Lower leg skin (tissue), 4 donors: ENCODE data around the gene DMRT2. TPM values are rescaled to one million over a fixed set of nuclear protein-coding genes. Genes with fewer than 3 reads are reported as not detected.
A peak's percentile ranks its signal among the peaks of the same experiment; 100 is the strongest.

Experiments
- DNase-seq, 2 donors: peaks; one replicate each; pipeline ENCODE4 v3.0.0-alpha.2; 2019; ENCODE audit warnings: low spot score in 2 of 2
- H3K4me3 ChIP-seq: fragments of 200-600 bp; sonication (generic); 2 replicates; pipeline ENCODE4 v1.5.1; 2017; ENCODE audit warnings: mild to moderate bottlenecking, low read depth; ENCODE audit not compliant: poor library complexity, severe bottlenecking
- POLR2A ChIP-seq, 2 donors: fragments of 450-650 bp; IDR thresholded peaks; one replicate each; pipeline ENCODE4 v1.6.1; 2016 to 2017; ENCODE audit warnings: antibody characterized with exemption in 2 of 2, mild to moderate bottlenecking in 1 of 2, moderate library complexity in 1 of 2
- WGBS, 2 donors: methylation state at CpG; one replicate each; pipeline ENCODE4 v1.1.5; 2018; 5-methylcytosine and 5-hydroxymethylcytosine counted together
- intact Hi-C: fragments of 100-400 bp; cut with DNase I; formaldehyde crosslinking; loops from one replicate; pipeline ENCODE4 v1.15.0; 2023; ENCODE audit warnings: low total_unique reads
- total RNA-seq, 4 donors: library from RNA; depleted of rRNA; stranded (reverse); fragments of >200 nt; gene quantifications; one replicate each; pipeline ENCODE4 v1.1.0, GENCODE V29; 2016
- TF ChIP-seq, protein P1 (sequence below), 3 donors: fragments of 450-650 bp; IDR thresholded peaks; one replicate each; pipeline ENCODE4 v1.5.1; 2016; ENCODE audit warnings: antibody characterized with exemption in 3 of 3, mild to moderate bottlenecking in 3 of 3, moderate library complexity in 2 of 3

DMRT2 gene
- total RNA-seq, 4 donors from 2014 or later: 0.22 to 0.81 TPM; not detected in 2

DNA sequence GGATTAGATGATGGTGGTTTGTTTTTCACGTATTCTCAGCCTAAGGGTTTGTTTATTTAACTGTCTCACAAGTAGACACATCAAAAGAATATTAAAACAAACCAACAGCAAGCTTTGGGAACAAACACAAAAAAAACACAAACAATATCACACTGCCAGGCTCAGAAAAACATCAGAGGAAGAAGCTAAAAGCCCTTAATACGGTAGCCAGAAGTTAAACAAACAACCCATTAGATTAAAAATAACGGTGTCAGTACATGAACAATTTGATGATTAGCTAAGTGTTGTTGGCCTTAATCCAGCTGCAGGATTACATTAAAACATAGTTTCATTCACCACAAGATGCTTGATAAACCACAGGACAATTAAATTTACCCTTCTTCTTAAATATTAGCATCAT, 15.9 kb upstream of the DMRT2 start:
- no peak for DNase-seq
- TF ChIP-seq POLR2A (IDR thresholded peaks at IDR 0.05): no peak
- TF ChIP-seq, protein P1, sequence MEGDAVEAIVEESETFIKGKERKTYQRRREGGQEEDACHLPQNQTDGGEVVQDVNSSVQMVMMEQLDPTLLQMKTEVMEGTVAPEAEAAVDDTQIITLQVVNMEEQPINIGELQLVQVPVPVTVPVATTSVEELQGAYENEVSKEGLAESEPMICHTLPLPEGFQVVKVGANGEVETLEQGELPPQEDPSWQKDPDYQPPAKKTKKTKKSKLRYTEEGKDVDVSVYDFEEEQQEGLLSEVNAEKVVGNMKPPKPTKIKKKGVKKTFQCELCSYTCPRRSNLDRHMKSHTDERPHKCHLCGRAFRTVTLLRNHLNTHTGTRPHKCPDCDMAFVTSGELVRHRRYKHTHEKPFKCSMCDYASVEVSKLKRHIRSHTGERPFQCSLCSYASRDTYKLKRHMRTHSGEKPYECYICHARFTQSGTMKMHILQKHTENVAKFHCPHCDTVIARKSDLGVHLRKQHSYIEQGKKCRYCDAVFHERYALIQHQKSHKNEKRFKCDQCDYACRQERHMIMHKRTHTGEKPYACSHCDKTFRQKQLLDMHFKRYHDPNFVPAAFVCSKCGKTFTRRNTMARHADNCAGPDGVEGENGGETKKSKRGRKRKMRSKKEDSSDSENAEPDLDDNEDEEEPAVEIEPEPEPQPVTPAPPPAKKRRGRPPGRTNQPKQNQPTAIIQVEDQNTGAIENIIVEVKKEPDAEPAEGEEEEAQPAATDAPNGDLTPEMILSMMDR (IDR thresholded peaks at IDR 0.05): no peak
- intact Hi-C loops: no loop called here
- 49 to 54% methylated on average over 3 of the region's 3 CpGs for WGBS, 2 donors
- no peak overlapping the region for H3K4me3 ChIP-seq

DNA sequence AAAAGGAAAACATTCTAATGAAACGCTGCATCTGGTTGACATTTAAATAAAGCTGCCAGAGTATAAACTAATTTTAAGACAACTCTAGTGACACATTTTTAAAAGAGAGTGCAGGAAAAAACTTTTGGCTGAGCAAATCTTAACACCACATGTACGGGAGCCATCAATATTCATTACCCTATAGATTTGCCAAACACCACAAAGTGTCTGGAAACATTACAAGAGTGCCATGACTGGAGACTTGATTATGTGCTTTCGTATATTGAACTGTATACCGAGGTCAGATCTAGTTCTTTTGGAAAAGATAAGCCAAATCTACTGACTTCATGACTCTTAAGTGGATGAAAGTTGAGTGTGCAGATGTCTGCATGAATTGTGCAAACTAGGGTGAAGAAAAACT, 10.6 kb upstream of the DMRT2 start:
- WGBS, 2 donors: 40 to 47% methylated on average over 4 of the region's 4 CpGs
- TF ChIP-seq, protein P1 (IDR thresholded peaks at IDR 0.05): no peak
- no peak for TF ChIP-seq POLR2A (IDR thresholded peaks at IDR 0.05)
- no peak for DNase-seq

DNA sequence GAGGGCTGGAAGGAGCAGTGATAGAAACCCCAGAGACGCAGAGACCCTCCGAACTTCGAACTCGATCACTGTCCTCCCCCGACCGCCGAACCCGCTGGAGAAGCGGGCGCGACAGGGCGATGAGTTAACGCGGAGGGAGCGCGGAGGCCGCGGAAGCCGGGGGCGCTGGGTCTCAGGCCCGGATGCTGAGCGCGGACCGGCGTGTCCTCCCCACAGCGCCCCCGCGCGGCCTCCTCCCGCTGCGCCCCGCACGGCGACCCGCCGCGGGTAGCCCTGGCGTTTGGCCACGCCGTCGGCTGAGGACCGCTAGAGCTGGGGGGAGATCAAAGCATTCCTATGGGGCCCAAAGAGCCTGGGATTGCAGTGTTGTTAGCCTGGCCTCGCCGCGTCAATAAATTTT, 7.7 kb upstream of the DMRT2 start:
- no peak for DNase-seq
- intact Hi-C loops: no loop called here
- TF ChIP-seq POLR2A (IDR thresholded peaks at IDR 0.05): no peak
- TF ChIP-seq, protein P1 (IDR thresholded peaks at IDR 0.05): no peak
- WGBS, 2 donors: 4 to 10% methylated on average over 22 to 24 of the region's 45 CpGs
- no peak overlapping the region for H3K4me3 ChIP-seq

More for the DNA sequence above, 10.6 kb upstream of the DMRT2 start:
- H3K4me3 ChIP-seq: no peak overlapping the region
- intact Hi-C loops: no loop called here

DNA sequence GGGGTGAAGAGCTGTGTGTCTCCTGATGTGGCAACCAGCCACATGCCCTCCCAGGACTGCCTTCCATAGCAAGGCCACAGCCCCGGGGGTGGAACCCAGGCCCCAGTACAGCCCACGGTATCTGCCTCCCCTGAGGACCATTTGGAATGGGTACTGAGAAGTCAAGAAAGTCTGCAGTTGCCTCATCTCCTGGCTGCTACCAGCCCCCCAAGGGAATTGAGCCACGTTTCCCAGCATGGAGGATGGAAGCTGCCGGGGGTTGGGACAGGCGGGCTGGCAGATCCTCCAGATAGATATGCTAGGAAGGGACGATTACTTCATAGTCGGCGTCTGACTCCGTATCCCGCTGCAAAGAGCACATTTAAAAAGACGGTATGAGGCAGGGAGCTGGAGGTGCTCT, 5.5 kb upstream of the DMRT2 start:
- H3K4me3 ChIP-seq: no peak overlapping the region
- DNase-seq: peak; percentile 45 to 92
- intact Hi-C loops: no loop called here
- WGBS, 2 donors: 30 to 33% methylated on average over 10 to 11 of the region's 11 CpGs
- no peak for TF ChIP-seq POLR2A (IDR thresholded peaks at IDR 0.05)
- TF ChIP-seq, protein P1 (IDR thresholded peaks at IDR 0.05): no peak

DNA sequence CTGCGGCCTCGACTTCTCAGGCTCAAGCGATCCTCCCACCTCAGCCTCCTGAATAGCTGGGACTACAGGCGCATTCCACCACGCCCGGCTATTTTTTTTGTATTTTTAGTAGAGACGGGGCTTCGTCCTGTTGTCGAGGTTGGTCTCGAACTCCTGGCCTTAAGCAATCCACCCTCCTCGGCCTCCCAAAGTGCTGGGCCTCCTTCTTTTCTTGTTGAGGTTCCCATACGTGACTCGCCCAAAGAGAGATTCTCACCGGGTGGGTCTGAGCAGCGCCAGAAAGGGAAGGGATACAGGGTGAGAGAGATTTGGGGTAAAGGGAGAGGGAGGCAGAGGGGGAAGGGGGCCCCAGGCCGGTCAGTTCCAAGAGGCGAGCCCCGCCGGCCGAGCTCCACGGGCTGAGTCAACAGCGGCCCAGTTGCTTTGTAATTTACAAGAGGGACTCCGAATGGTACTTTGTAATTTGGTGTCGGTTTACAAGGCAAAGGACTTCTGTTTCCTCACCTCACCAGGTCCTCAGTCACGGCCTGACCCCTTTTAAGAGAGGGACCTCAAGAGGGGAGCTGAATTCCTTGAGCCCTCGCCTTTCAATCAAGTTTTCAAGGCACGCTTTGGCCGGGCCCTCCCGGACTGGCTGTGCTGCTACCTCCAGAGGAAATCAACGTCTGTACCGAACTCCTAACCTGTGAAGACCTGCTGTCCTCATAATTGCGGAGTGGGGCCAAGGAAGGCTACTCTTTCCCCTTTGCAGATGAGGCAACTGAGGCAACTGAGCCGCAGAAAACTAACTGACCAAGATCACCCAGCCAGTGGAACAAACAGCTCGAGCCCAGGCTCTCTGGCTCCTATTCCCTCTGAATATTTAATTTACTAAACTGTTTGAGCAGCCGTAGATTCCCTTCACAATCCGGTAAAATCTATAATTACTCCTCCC, 3.3 kb upstream of the DMRT2 start:
- intact Hi-C loops: no loop called here
- H3K4me3 ChIP-seq: no peak overlapping the region
- DNase-seq: no peak
- 42 to 56% methylated on average over 36 of the region's 36 CpGs for WGBS, 2 donors
- TF ChIP-seq, protein P1 (IDR thresholded peaks at IDR 0.05): no peak
- no peak for TF ChIP-seq POLR2A (IDR thresholded peaks at IDR 0.05)
